NOMO-1 (cell line): ENCODE results near the gene EPHA10.
"Not testable (repeated sequence)": the region's sequence is repeated elsewhere in the genome, so short reads cannot be mapped to it uniquely, and the experiment has no call there.

Experiments
- DNase-seq, 2 experiments: peaks; one replicate each; lab custom pipeline; 2025; ENCODE audit not compliant: unreplicated experiment in 2 of 2; lab: John Stamatoyannopoulos, UW

The EPHA10 gene

GRCh38 chr1:37738619-37739018 lies 26.3 kb downstream of the EPHA10 start:
- DNase-seq = not testable (repeated sequence)

- not testable (repeated sequence) for DNase-seq
Measured at GRCh38 chr1:37737975-37738374, 26.9 kb downstream of the EPHA10 start.

- no peak for DNase-seq
Measured at GRCh38 chr1:37734629-37735591, 30.0 kb downstream of the EPHA10 start.

GRCh38 chr1:37732111-37732780 lies 32.7 kb downstream of the EPHA10 start:
- DNase-seq = no peak

GRCh38 chr1:37731312-37732019 lies 33.5 kb downstream of the EPHA10 start:
- DNase-seq = no peak

GRCh38 chr1:37730376-37730775 lies 34.5 kb downstream of the EPHA10 start:
- no peak for DNase-seq

- DNase-seq = no peak
Measured at GRCh38 chr1:37728416-37728815, 36.5 kb downstream of the EPHA10 start.

- no peak for DNase-seq
Measured at GRCh38 chr1:37726751-37727585, 38.0 kb downstream of the EPHA10 start.

- DNase-seq = no peak
Measured at GRCh38 chr1:37725851-37726613, 38.9 kb downstream of the EPHA10 start.

GRCh38 chr1:37724575-37724974 lies 40.3 kb downstream of the EPHA10 start:
- DNase-seq = no peak

GRCh38 chr1:37723390-37724078 lies 41.4 kb downstream of the EPHA10 start:
- no peak for DNase-seq

GRCh38 chr1:37723072-37723389 lies 41.9 kb downstream of the EPHA10 start:
- no peak for DNase-seq

GRCh38 chr1:37722181-37723071 lies 42.5 kb downstream of the EPHA10 start:
- no peak for DNase-seq

GRCh38 chr1:37721565-37721964 lies 43.4 kb downstream of the EPHA10 start:
- DNase-seq = no peak

- DNase-seq = no peak
Measured at GRCh38 chr1:37720231-37721130, 44.4 kb downstream of the EPHA10 start.

- DNase-seq = no peak
Measured at GRCh38 chr1:37719572-37720195, 45.2 kb downstream of the EPHA10 start.
